HCT116 (cell line): ENCODE measurements around the gene TCHP. TPM values are rescaled to one million over a fixed set of nuclear protein-coding genes. Genes with fewer than 3 reads are reported as not detected.

Experiments used
- ATAC-seq: fragments of 200-7000 bp; cut with Tn5 transposase; 2 replicates; pipeline ENCODE4 v1.9.1; 2020; ENCODE audit warnings: mild to moderate bottlenecking, moderate library complexity
- BruUV-seq: library from RNA; stranded (reverse); fragments of 400-500 nt; replicated peaks from 2 replicates; lab custom pipeline; 2021; lab: Mats Ljungman, UMichigan
- CTCF ChIA-PET: fragments of 300-600 bp; sonication (Branson Sonifier 250); formaldehyde crosslinking; loops from one replicate; lab custom pipeline; 2021; ENCODE audit warnings: antibody characterized with exemption; lab: Charles Lee
- POLR2A ChIA-PET: fragments of 300-600, 350-600 bp; sonication (Branson Sonifier 250); formaldehyde crosslinking; loops from one replicate; lab custom pipeline; 2021; ENCODE audit warnings: antibody characterized with exemption; lab: Charles Lee
- RAD21 ChIA-PET, 2 experiments: fragments of 300-600 bp; sonication (Branson Sonifier 250); formaldehyde crosslinking; loops; one replicate each; lab custom pipeline; 2023; ENCODE audit warnings: low total read pairs in 2 of 2; ENCODE audit not compliant: uncharacterized antibody in 2 of 2, unreplicated experiment in 2 of 2, low non-redundant PET in 1 of 2; lab: Charles Lee
- DNase-seq: peaks from one replicate; pipeline ENCODE4 v3.0.0-alpha.2; 2010; ENCODE audit warnings: low read depth, low spot score
- H2AFZ ChIP-seq: fragments of 200-600 bp; shearing (Covaris generic), sonication (generic); 2 replicates; pipeline ENCODE4 v1.6.1; 2017; ENCODE audit warnings: low read depth, mixed run types, mixed read lengths, antibody characterized with exemption, low read length; ENCODE audit not compliant: poor library complexity, severe bottlenecking
- H3K27ac ChIP-seq: 2 replicates; pipeline ENCODE4 v1.5.1; 2012; ENCODE audit warnings: low read depth, low read length
- H3K27me3 ChIP-seq: fragments of 200-600 bp; sonication (generic); 2 replicates; pipeline ENCODE4 v1.6.1; 2016; ENCODE audit warnings: mixed run types, low read length, mixed read lengths; ENCODE audit not compliant: insufficient read depth
- H3K36me3 ChIP-seq, 2 experiments: fragments of 200-500 bp in 1 of 2; fragments of 200-600 bp in 1 of 2; sonication (Bioruptor generic) in 1 of 2; sonication (generic) in 1 of 2; 2 replicates each; pipeline versions ENCODE4 v1.5.1 to v1.6.1; 2014 to 2016; ENCODE audit warnings: low read length in 2 of 2, inconsistent platforms in 1 of 2, mixed read lengths in 1 of 2, mixed run types in 1 of 2; ENCODE audit not compliant: insufficient read depth in 2 of 2, control insufficient read depth in 1 of 2
- H3K4me1 ChIP-seq, 2 experiments: fragments of 200-600 bp in 1 of 2; sonication (generic) in 1 of 2; 2 replicates each; pipeline versions ENCODE4 v1.5.1 to v1.6.1; 2012 to 2017; ENCODE audit warnings: low read length in 2 of 2, inconsistent platforms in 1 of 2, mild to moderate bottlenecking in 1 of 2, mixed read lengths in 1 of 2, mixed run types in 1 of 2, moderate library complexity in 1 of 2; ENCODE audit not compliant: insufficient read depth in 2 of 2, control insufficient read depth in 1 of 2
- H3K4me2 ChIP-seq: fragments of 200-600 bp; sonication (generic); 2 replicates; pipeline ENCODE4 v1.6.1; 2017; ENCODE audit warnings: mixed run types, low read length, mixed read lengths
- H3K4me3 ChIP-seq, 2 experiments: fragments of 200-600 bp in 1 of 2; sonication (generic) in 1 of 2; replicated peaks in 1 of 2; 2 replicates each; pipeline ENCODE4 v1.5.1; 2011 to 2016; ENCODE audit warnings: low read length in 2 of 2, control low read depth in 1 of 2, low read depth in 1 of 2, mild to moderate bottlenecking in 1 of 2, mixed read lengths in 1 of 2, mixed run types in 1 of 2
- H3K79me2 ChIP-seq: fragments of 200-600 bp; sonication (generic); 2 replicates; pipeline ENCODE4 v1.6.1; 2017; ENCODE audit warnings: mild to moderate bottlenecking, mixed run types, low read length, moderate library complexity, mixed read lengths; ENCODE audit not compliant: insufficient read depth
- H3K9ac ChIP-seq: fragments of 200-600 bp; sonication (generic); 2 replicates; pipeline ENCODE4 v1.6.1; 2016; ENCODE audit warnings: low read length, mixed read lengths
- H3K9me2 ChIP-seq: fragments of 200-600 bp; sonication (generic), shearing (Covaris generic); 2 replicates; pipeline ENCODE4 v1.6.1; 2017; ENCODE audit warnings: mixed run types, mild to moderate bottlenecking, moderate library complexity; ENCODE audit not compliant: insufficient read depth
- H3K9me3 ChIP-seq, 2 experiments: fragments of 200-500 bp in 1 of 2; fragments of 200-600 bp in 1 of 2; sonication (Bioruptor generic) in 1 of 2; sonication (generic) in 1 of 2; 2 replicates each; pipeline ENCODE4 v1.6.1; 2014 to 2017; ENCODE audit warnings: low read length in 2 of 2, mixed read lengths in 2 of 2, inconsistent platforms in 1 of 2, low read depth in 1 of 2, mild to moderate bottlenecking in 1 of 2, mixed run types in 1 of 2, moderate library complexity in 1 of 2; ENCODE audit not compliant: control insufficient read depth in 1 of 2, insufficient read depth in 1 of 2
- H4K20me1 ChIP-seq: fragments of 200-600 bp; sonication (generic), shearing (Covaris generic); 2 replicates; pipeline ENCODE4 v1.6.1; 2017; ENCODE audit warnings: mixed run types, mild to moderate bottlenecking, moderate library complexity; ENCODE audit not compliant: insufficient read depth
- ATF3 ChIP-seq: IDR thresholded peaks from 2 replicates; pipeline ENCODE4 v1.6.1; 2012
- CBX3 ChIP-seq: IDR thresholded peaks from 2 replicates; pipeline ENCODE4 v1.6.1; 2012; ENCODE audit warnings: low read depth
- CEBPB ChIP-seq: IDR thresholded peaks from 2 replicates; pipeline ENCODE4 v1.6.1; 2012; ENCODE audit warnings: low read depth
- EGR1 ChIP-seq: IDR thresholded peaks from 2 replicates; pipeline ENCODE4 v1.6.1; 2012; ENCODE audit warnings: low read depth
- EZH2phosphoT487 ChIP-seq: fragments of 200-600 bp; IDR thresholded peaks from 2 replicates; pipeline ENCODE4 v1.6.1; 2018; ENCODE audit warnings: antibody characterized with exemption, borderline replicate concordance
- FOSL1 ChIP-seq: IDR thresholded peaks from 2 replicates; pipeline ENCODE4 v1.6.1; 2012; ENCODE audit warnings: low read depth
- JUND ChIP-seq: IDR thresholded peaks from 2 replicates; pipeline ENCODE4 v1.6.1; 2012
- POLR2A ChIP-seq: IDR thresholded peaks from 2 replicates; pipeline ENCODE4 v1.7.0; 2011; ENCODE audit warnings: borderline replicate concordance; ENCODE audit not compliant: insufficient read depth, insufficient read length; ENCODE audit errors: extremely low read depth
- POLR2AphosphoS5 ChIP-seq: IDR thresholded peaks from 2 replicates; pipeline ENCODE4 v1.6.1; 2011; ENCODE audit warnings: mild to moderate bottlenecking, low read depth, low read length, moderate library complexity
- RAD21 ChIP-seq: IDR thresholded peaks from 2 replicates; pipeline ENCODE4 v1.6.1; 2012; ENCODE audit warnings: low read depth, mild to moderate bottlenecking
- SIN3A ChIP-seq: IDR thresholded peaks from 2 replicates; pipeline ENCODE4 v1.6.1; 2012; ENCODE audit warnings: low read depth
- SP1 ChIP-seq: IDR thresholded peaks from 2 replicates; pipeline ENCODE4 v1.6.1; 2012; ENCODE audit warnings: low read depth
- YY1 ChIP-seq: IDR thresholded peaks from 2 replicates; pipeline ENCODE4 v1.6.1; 2011; ENCODE audit warnings: low read length, low read depth, moderate library complexity, mild to moderate bottlenecking; ENCODE audit not compliant: insufficient replicate concordance; ENCODE audit errors: extremely low read depth
- ZBTB33 ChIP-seq: IDR thresholded peaks from 2 replicates; pipeline ENCODE4 v1.6.1; 2011; ENCODE audit warnings: mild to moderate bottlenecking, low read length, moderate library complexity; ENCODE audit not compliant: insufficient replicate concordance; ENCODE audit errors: extremely low read depth
- ZFX ChIP-seq: fragments of 450-650 bp; IDR thresholded peaks from 2 replicates; pipeline ENCODE4 v1.6.1; 2017
- intact Hi-C: fragments of 100-400 bp; cut with micrococcal nuclease; formaldehyde crosslinking; loops from 2 replicates; pipeline ENCODE4 v1.10.0; 2022
- total RNA-seq: library from RNA; stranded (reverse); gene quantifications from one replicate; pipeline ENCODE4 v1.2.1, GENCODE V29; 2021; ENCODE audit not compliant: unreplicated experiment
- TF ChIP-seq, protein P1 (sequence below): IDR thresholded peaks from 2 replicates; pipeline ENCODE4 v1.6.1; 2012

TCHP gene
- total RNA-seq, 1 experiment from 2014 or later = 17.3 TPM

- ATAC-seq (no peak), DNase-seq (no peak)
- Histone ChIP-seq H3K36me3 (peaks cover 25 to 41% of the 10 kb centered on the region in 2 experiments; a peak in 3 of 4 replicates), H3K27ac (no peak overlapping the region), H3K4me3 (no peak overlapping the region), H3K4me1 (peaks cover 6 to 14% of the 10 kb centered on the region in 2 experiments; a peak in 2 of 4 replicates), H3K9ac (no peak overlapping the region), H3K4me2 (no peak overlapping the region), H2AFZ (no peak overlapping the region), H3K9me3 (no peaks in the 10 kb centered on the region), H4K20me1 (no peaks in the 10 kb centered on the region), H3K9me2 (no peaks in the 10 kb centered on the region), H3K27me3 (no peaks in the 10 kb centered on the region), H3K79me2 (peaks cover 18% of the 10 kb centered on the region; the same call in 1 of the 2 replicates)
- intact Hi-C loops = no loop called here
- BruUV-seq = no TSS peak
- ChIA-PET CTCF (no interaction called here), POLR2A (no interaction called here), RAD21 (no interaction called here)
- TF ChIP-seq CBX3 (no peak), ZFX (no peak), SIN3A (no peak), JUND (no peak), EGR1 (no peak), CEBPB (no peak), RAD21 (no peak), ATF3 (no peak), EZH2phosphoT487 (no peak), POLR2A (no peak), ZBTB33 (no peak), YY1 (no peak), SP1 (no peak), POLR2AphosphoS5 (no peak), FOSL1 (no peak)
- TF ChIP-seq, protein P1, sequence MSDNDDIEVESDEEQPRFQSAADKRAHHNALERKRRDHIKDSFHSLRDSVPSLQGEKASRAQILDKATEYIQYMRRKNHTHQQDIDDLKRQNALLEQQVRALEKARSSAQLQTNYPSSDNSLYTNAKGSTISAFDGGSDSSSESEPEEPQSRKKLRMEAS = no peak
Measured at GRCh38 chr12:109905301-109905700, 5.2 kb downstream of the TCHP start.
